WI38 (cell line): ENCODE results near the gene CHD1L.
"Not testable (repeated sequence)": the region's sequence is repeated elsewhere in the genome, so short reads cannot be mapped to it uniquely, and the experiment has no call there.

Source experiments
- H3K4me3 ChIP-seq: 2 replicates; pipeline ENCODE4 v1.5.1; 2011; ENCODE audit warnings: low read depth, mild to moderate bottlenecking, control low read depth, low read length
- TF ChIP-seq, protein P1 (sequence below): IDR thresholded peaks from 2 replicates; pipeline ENCODE4 v1.5.1; 2012; ENCODE audit warnings: low read depth, mild to moderate bottlenecking, control low read depth, low read length

CHD1L gene

GRCh38 chr1:147236448-147236847 lies 6.0 kb upstream of the CHD1L start:
- TF ChIP-seq, protein P1, sequence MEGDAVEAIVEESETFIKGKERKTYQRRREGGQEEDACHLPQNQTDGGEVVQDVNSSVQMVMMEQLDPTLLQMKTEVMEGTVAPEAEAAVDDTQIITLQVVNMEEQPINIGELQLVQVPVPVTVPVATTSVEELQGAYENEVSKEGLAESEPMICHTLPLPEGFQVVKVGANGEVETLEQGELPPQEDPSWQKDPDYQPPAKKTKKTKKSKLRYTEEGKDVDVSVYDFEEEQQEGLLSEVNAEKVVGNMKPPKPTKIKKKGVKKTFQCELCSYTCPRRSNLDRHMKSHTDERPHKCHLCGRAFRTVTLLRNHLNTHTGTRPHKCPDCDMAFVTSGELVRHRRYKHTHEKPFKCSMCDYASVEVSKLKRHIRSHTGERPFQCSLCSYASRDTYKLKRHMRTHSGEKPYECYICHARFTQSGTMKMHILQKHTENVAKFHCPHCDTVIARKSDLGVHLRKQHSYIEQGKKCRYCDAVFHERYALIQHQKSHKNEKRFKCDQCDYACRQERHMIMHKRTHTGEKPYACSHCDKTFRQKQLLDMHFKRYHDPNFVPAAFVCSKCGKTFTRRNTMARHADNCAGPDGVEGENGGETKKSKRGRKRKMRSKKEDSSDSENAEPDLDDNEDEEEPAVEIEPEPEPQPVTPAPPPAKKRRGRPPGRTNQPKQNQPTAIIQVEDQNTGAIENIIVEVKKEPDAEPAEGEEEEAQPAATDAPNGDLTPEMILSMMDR, result no peak
- H3K4me3 ChIP-seq, result no peak overlapping the region

- no peak overlapping the region for H3K4me3 ChIP-seq
- TF ChIP-seq, protein P1, result no peak
Measured at GRCh38 chr1:147236959-147237791, 5.3 kb upstream of the CHD1L start.

GRCh38 chr1:147238053-147238902 lies 4.2 kb upstream of the CHD1L start:
- no peak overlapping the region for H3K4me3 ChIP-seq
- TF ChIP-seq, protein P1, result no peak

DNA sequence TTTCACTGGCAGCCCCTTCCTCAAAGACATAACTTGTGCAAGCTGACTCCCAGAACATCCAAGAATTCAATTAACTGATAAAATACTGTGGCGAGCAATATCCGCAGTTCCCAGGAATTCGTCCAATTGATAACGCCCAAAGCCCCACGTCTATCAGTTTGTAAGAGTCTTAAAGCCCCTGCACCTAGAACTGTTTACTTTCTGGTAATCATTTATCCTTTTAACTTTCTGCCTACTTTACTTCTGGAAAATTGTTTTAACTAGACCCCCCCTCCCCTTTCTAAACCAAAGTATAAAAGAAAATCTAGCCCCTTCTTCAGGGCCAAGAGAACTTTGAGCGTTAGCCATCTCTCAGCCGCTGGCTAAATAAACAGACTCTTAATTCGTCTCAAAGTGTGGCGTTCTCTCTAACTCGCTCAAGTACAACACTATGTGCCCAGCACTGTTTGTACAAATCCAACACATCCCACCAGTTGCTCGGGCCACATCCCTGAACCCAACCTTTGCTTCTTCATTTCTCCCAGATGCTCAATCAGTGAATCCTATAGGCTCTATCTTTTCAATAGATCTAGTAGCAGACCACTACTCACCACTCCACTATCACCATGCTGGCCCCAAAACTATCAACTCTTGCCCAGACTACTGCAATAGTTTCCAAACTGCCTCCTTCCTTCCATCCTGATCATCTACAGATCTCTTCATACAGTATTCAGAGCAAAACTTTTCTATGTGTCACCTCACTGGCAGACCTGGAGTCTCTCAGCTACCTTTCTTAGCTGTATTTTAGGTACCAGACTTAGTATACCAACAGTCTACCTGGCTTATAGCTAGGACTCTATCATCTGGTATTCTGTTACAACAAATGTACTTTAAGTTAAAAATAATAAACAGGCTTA lies 3.3 kb upstream of the CHD1L start:
- TF ChIP-seq, protein P1, result no peak
- H3K4me3 ChIP-seq, result no peak overlapping the region

- not testable (repeated sequence) for H3K4me3 ChIP-seq
Measured at GRCh38 chr1:147240131-147240721, 2.3 kb upstream of the CHD1L start.

DNA sequence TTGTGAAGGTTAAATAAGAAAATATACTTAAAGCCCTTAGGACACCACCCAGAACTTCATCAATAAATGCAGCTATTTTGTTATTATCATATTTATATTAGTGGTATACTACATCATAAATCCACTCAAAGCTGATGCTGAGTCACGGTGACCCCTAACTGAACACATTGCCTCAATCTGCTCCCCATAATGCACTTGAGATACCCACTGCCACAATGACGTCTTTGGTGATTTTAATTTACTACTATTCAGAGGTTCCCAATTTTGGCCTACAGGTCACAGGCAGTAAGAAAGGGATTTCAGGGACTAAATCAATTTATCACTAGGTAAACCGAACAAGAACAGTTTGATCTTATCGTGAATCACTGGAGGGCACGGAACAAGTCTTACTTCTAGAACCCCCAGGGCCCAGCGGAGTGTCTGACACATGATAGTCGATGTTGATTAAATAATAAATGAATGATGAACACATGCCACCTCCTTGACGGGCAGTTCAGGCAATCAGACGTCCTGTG lies 493 bp upstream of the CHD1L start:
- TF ChIP-seq, protein P1, result no peak
- H3K4me3 ChIP-seq, result peak overlapping the region; percentile 89

GRCh38 chr1:147243228-147243685 lies 773 bp downstream of the CHD1L start:
- H3K4me3 ChIP-seq, result peak overlapping the region; percentile 89
- TF ChIP-seq, protein P1, result no peak
